Right renal pelvis (tissue), 4 donors: ENCODE measurements around the gene NMNAT2. TPM values are rescaled to one million over a fixed set of nuclear protein-coding genes. Genes with fewer than 3 reads are reported as not detected.

Source experiments
- DNase-seq, 4 donors: peaks; one replicate each; pipeline ENCODE4 v3.0.0-alpha.2; 2013; ENCODE audit warnings: low read depth in 4 of 4, low spot score in 3 of 4, missing footprints in 1 of 4
- polyA plus RNA-seq, 4 donors: library from polyadenylated mRNA; unstranded; fragments of 120-200 nt; gene quantifications; one replicate each; pipeline ENCODE4 v1.2.1, GENCODE V29; 2013; ENCODE audit not compliant: insufficient read length in 4 of 4

NMNAT2 gene
- polyA plus RNA-seq, 4 donors, result 3.4 to 4.6 (median 3.5) TPM

DNA sequence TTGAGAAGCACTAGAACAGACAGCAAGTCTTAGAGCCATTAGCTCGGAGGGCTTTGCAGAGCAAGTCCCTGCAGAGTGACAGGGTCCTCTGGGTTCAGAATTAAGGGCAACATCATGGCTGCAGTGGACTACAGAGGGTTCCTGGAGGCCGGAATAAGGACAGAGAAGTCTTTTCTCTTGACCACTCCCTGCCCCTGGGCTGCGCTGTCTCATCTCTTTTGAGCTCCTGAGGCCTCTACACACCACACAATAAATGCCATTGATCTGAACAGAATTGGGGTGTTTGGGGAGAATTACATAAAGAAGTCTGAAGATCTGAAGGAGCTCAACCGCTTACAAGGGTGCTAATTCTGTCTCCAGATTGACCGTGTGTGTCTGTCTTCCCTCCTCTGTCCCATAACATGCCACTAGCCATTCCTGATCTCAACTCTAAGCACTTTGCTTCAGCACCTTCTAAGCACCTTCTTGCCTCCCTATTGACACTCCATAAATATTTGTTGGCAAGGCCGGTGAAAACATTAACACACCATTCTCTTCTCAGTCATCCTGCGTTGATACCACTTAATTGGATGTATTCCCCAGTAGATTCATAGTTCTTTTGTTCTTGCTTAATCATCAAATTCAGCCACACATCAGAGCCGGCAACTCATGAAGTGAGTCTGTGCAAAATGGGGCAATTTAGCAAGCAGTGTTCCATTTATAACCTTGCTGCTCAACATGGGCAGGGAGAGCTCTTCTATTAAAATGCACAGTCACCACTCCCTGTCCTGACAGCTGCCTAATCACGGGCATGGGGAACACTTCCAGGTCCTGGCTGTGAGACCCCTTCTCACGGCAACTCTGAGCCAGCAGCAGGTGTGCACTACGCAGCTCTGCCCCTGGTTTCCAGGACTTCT is 49.7 kb downstream of the NMNAT2 start:
- no peak for DNase-seq

- no peak for DNase-seq
Measured at GRCh38 chr1:183366116-183366515, 52.1 kb downstream of the NMNAT2 start.

DNA sequence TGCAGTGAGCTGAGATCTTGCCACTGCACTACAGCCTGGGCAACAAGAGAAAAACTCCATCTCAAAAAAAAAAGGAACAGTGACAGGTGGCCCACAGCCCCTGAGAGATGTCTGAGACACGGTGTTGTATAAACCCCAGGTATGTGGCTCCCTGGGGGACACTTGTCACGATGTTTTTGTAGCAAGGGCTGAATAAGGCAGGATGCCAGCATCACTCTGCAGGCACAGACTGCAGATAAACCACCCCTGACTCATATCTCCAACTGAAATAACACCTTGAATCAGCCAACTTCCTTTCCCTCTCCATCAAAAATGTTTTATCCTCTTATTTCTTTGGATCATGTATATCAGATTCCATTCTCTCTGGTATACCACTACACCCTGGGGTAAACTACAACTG is 52.5 kb downstream of the NMNAT2 start:
- no peak for DNase-seq

- DNase-seq, result no peak
Measured at GRCh38 chr1:183365093-183365492, 53.1 kb downstream of the NMNAT2 start.

- no peak for DNase-seq
Measured at GRCh38 chr1:183363972-183364371, 54.2 kb downstream of the NMNAT2 start.

DNA sequence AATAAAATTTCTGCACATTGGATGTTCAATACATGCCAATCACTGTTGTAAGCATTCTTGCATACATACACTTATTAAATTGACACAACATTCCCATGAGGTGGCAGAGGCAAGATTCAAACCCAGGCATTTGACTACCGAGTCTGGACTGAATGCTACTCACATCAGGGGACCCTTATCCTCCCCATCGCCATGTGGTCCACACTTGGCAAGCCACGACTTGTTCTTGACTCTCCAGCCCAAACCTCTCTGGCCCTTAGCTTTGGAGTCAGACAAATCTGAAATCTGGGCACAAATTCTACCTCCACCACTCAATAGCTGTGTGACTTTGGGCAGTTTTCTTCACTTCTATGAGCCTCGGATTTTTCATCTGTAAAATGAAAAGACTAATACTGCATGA is 57.1 kb downstream of the NMNAT2 start:
- no peak for DNase-seq

GRCh38 chr1:183360473-183360872 is 57.7 kb downstream of the NMNAT2 start:
- DNase-seq, result no peak

- no peak for DNase-seq
Measured at GRCh38 chr1:183356534-183357182, 61.5 kb downstream of the NMNAT2 start.

DNA sequence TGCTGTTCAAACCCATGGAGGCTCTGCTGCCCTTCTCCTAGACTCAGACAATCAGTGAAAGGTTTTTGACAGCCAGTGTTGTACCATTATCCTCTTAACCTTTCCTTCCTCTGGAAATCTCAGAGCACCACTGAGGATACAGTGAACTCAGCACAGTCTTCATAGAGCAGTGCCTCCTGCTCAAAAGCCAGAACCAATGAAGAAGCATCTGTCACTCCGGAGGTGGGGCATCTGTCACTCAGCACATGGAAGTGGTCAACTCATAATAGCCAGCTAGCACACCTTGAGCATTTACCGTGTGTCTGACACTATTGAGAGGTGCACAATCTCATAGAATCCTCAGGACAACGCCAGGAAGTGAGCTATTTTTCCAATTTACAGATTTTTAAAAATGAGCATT is 62.4 kb downstream of the NMNAT2 start:
- DNase-seq, result no peak

GRCh38 chr1:183355181-183355580 is 63.0 kb downstream of the NMNAT2 start:
- DNase-seq, result no peak

GRCh38 chr1:183353597-183353996 is 64.6 kb downstream of the NMNAT2 start:
- no peak for DNase-seq

GRCh38 chr1:183349201-183349711 is 68.9 kb downstream of the NMNAT2 start:
- DNase-seq, result no peak

DNA sequence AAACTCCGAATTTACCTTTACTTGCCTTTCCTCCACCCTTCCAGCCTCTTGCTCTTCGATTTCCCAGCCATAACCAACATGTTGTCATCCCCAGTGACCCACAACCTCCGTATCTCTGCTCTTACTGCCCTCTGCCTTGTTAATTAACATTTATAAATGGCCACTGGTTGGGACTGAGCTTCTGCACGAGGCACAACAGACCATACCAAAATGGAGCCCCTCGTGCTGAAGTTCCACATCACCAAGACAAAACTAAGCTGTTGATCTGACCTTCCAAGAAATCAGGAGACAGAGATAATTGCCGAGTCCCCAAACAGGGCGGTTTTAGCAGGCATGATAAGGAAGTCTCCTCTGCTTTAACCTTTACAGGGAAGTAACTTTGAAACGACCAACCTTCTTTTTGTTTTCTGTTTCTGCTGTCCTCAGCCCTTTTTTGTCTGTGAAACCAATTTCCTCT is 71.9 kb downstream of the NMNAT2 start:
- no peak for DNase-seq

- no peak for DNase-seq
Measured at GRCh38 chr1:183339556-183340167, 78.5 kb downstream of the NMNAT2 start.

GRCh38 chr1:183331091-183331742 is 87.0 kb downstream of the NMNAT2 start:
- DNase-seq, result peak in 1 of 4 donors; percentile 51

GRCh38 chr1:183330335-183330734 is 87.8 kb downstream of the NMNAT2 start:
- DNase-seq, result no peak

- no peak for DNase-seq
Measured at GRCh38 chr1:183328371-183328770, 89.8 kb downstream of the NMNAT2 start.

DNA sequence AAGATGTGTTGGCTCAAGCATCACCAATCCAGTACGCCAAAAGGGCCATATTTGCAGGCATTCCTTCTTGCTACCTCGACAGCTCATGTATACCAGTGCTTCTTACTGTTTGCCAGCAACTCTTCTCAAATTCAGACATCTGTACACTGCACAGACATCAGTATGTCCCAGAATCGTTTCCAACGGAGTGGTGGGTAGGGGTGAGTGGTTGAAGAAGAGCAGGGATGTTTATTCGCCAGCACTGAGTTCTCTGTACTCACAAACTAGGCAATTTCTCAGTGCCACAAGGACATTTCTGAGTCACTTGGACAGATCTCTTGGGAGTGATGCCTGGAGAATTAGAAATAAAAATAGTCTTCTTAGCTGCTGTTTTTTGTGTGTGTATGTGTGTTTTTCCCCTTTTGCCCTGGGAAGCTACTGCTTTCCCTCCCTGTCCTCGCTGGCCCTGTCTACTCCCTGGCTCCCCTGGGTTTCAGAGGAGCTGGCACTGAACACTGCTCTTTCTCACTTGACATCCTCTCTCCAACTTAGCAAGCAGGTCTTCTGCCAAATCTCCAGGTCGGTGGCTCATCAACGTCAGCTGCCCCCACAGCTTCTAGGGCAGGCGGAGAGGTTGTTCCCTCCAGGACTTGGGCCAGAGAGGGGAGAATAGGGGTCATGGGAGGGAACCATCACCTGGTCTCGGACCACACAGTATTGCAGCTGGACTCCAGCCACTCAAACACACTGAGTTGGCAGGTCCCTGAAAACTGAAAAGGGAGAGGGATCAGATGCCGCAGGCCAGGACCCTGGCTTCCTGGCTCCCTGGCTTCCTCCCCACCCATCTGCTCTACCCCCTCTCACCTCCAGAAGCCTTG is 90.5 kb downstream of the NMNAT2 start:
- no peak for DNase-seq

DNA sequence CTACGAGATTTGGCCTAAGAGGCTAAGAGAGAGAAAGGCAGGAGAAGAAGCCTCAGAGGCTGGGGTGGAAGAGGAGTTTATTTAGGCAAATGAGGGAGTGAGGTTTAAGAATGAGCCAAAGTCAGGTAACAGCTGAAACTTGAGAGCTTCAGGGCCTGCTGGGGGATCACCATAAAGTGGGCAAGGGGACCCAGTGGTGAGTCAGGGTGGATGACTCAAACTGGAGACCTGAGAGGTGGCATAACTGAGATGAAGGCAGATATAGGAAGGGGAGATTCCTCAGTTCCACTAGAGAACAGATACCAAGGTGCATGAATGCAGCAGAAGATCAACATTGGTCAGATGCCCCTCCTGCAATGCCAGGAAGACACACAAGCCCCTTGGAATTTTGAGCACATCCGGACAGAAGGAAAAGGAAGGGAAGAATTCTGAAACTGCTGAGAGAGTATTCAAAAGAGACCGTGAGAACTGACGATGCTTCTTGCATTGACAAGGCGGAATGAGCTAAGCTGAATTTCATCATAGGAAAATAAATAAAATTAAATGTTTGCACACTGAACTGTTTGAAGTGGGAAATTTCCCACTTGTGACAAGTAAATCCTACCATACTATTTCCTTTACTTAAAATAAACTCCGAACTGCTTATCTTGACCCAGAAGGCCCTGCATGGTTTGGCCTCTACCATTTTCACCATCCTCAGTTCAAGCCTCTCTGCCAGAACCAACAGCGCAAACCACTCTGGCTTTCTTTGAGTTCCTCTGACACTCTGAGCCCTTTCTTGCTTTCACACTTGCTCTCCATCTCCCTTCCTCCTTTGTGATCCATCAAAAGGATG is 94.1 kb downstream of the NMNAT2 start:
- no peak for DNase-seq
